Nephron (organoid): ENCODE measurements around the gene FLVCR2.
A peak's percentile ranks its signal among the peaks of the same experiment; 100 is the strongest.
"Not testable (repeated sequence)": the region's sequence is repeated elsewhere in the genome, so short reads cannot be mapped to it uniquely, and the experiment has no call there.

ENCODE experiments used
- H3K27ac Mint-ChIP-seq, 3 experiments: 2 replicates each; pipeline ENCODE4 v1.8.0; 2020; ENCODE audit warnings: mixed read lengths in 3 of 3, mild to moderate bottlenecking in 2 of 3, moderate library complexity in 1 of 3
- H3K27me3 Mint-ChIP-seq: 2 replicates; pipeline ENCODE4 v1.8.0; 2021; ENCODE audit warnings: low read depth, mild to moderate bottlenecking, moderate library complexity, mixed read lengths
- H3K36me3 Mint-ChIP-seq: 2 replicates; pipeline ENCODE4 v1.8.0; 2020; ENCODE audit warnings: low read depth, mixed read lengths
- H3K4me1 Mint-ChIP-seq: 2 replicates; pipeline ENCODE4 v1.8.0; 2020; ENCODE audit warnings: mixed read lengths
- H3K4me3 Mint-ChIP-seq, 3 experiments: 2 replicates each; pipeline ENCODE4 v1.8.0; 2020; ENCODE audit warnings: mild to moderate bottlenecking in 3 of 3, mixed read lengths in 3 of 3, moderate library complexity in 2 of 3
- H3K9me3 Mint-ChIP-seq: 2 replicates; pipeline ENCODE4 v1.8.0; 2020; ENCODE audit warnings: mixed read lengths
- CTCF ChIP-seq, 3 experiments: fragments of 200-600 bp; sonication (generic); IDR thresholded peaks; one replicate each; pipeline ENCODE4 v1.5.0; 2021; ENCODE audit warnings: antibody characterized with exemption in 3 of 3; ENCODE audit not compliant: unreplicated experiment in 3 of 3

The FLVCR2 gene

GRCh38 chr14:75591331-75591946 lies 13.0 kb downstream of the FLVCR2 start:
- Mint-ChIP-seq H3K4me1 (peaks cover 22% of the 10 kb centered on the region), H3K36me3 (peaks cover 10% of the 10 kb centered on the region), H3K9me3 (peaks cover 17% of the 10 kb centered on the region), H3K4me3 (no peak overlapping the region), H3K27me3 (no peaks in the 10 kb centered on the region), H3K27ac (no peak overlapping the region)
- no peak for TF ChIP-seq CTCF (IDR thresholded peaks at IDR 0.05; ENCODE audit: unreplicated experiment in 3 of 3)

GRCh38 chr14:75591987-75592575 lies 13.7 kb downstream of the FLVCR2 start:
- H3K27ac Mint-ChIP-seq, result no peak overlapping the region
- peaks cover 10% of the 10 kb centered on the region for H3K36me3 Mint-ChIP-seq
- H3K27me3 Mint-ChIP-seq, result no peaks in the 10 kb centered on the region

GRCh38 chr14:75595226-75595625 lies 16.8 kb downstream of the FLVCR2 start:
- Mint-ChIP-seq H3K4me3 (no peak overlapping the region), H3K9me3 (peaks cover 14% of the 10 kb centered on the region), H3K36me3 (peaks cover 12% of the 10 kb centered on the region), H3K4me1 (no peaks in the 10 kb centered on the region), H3K27ac (no peak overlapping the region), H3K27me3 (no peaks in the 10 kb centered on the region)
- no peak for TF ChIP-seq CTCF (IDR thresholded peaks at IDR 0.05; ENCODE audit: unreplicated experiment in 3 of 3)

More at GRCh38 chr14:75591987-75592575, 13.7 kb downstream of the FLVCR2 start:
- Mint-ChIP-seq H3K9me3 (peaks cover 17% of the 10 kb centered on the region), H3K4me1 (peaks cover 18% of the 10 kb centered on the region), H3K4me3 (no peak overlapping the region)
- no peak for TF ChIP-seq CTCF (IDR thresholded peaks at IDR 0.05; ENCODE audit: unreplicated experiment in 3 of 3)

- Mint-ChIP-seq H3K27ac (no peak overlapping the region), H3K36me3 (peaks cover 12% of the 10 kb centered on the region), H3K9me3 (peaks cover 13% of the 10 kb centered on the region), H3K4me3 (no peak overlapping the region), H3K27me3 (no peaks in the 10 kb centered on the region), H3K4me1 (no peaks in the 10 kb centered on the region)
- no peak for TF ChIP-seq CTCF (IDR thresholded peaks at IDR 0.05; ENCODE audit: unreplicated experiment in 3 of 3)
These were observed 18.7 kb downstream of the FLVCR2 start for GRCh38 chr14:75597149-75597548.

- H3K4me3 Mint-ChIP-seq, H3K36me3 Mint-ChIP-seq, H3K9me3 Mint-ChIP-seq: not testable (repeated sequence)
- peak overlapping the region in 1 of 3 experiments; percentile 24 for H3K27ac Mint-ChIP-seq
- H3K4me1 Mint-ChIP-seq, result peaks cover 10% of the 10 kb centered on the region
- peaks cover 13% of the 10 kb centered on the region for H3K27me3 Mint-ChIP-seq
These were observed 21.7 kb downstream of the FLVCR2 start for GRCh38 chr14:75600100-75600499.

GRCh38 chr14:75601061-75601460 lies 22.6 kb downstream of the FLVCR2 start:
- H3K9me3 Mint-ChIP-seq, H3K4me3 Mint-ChIP-seq, H3K36me3 Mint-ChIP-seq, H3K27ac Mint-ChIP-seq: not testable (repeated sequence)
- Mint-ChIP-seq H3K27me3 (peaks cover 20% of the 10 kb centered on the region), H3K4me1 (peaks cover 19% of the 10 kb centered on the region)

GRCh38 chr14:75602503-75602902 lies 24.1 kb downstream of the FLVCR2 start:
- TF ChIP-seq CTCF (IDR thresholded peaks at IDR 0.05; ENCODE audit: unreplicated experiment in 3 of 3), result no peak
- Mint-ChIP-seq H3K27ac (no peak overlapping the region), H3K36me3 (peaks cover 3% of the 10 kb centered on the region), H3K27me3 (peaks cover 20% of the 10 kb centered on the region), H3K4me1 (peaks cover 19% of the 10 kb centered on the region), H3K9me3 (no peaks in the 10 kb centered on the region), H3K4me3 (no peak overlapping the region)
